Fibroblast of villous mesenchyme (primary cell): ENCODE data around the gene ETV1. TPM values are rescaled to one million over a fixed set of nuclear protein-coding genes. Genes with fewer than 3 reads are reported as not detected.

Experiments
- DNase-seq: peaks from one replicate; pipeline ENCODE4 v3.0.0-alpha.2; 2010; ENCODE audit warnings: low read depth
- H3K4me3 ChIP-seq: 2 replicates; pipeline ENCODE4 v1.5.1; 2011; ENCODE audit warnings: low read depth, mild to moderate bottlenecking, low read length
- total RNA-seq: library from RNA; depleted of rRNA; stranded (reverse); fragments of >200 nt; gene quantifications from 2 replicates; pipeline ENCODE4 v1.2.3, GENCODE V29; 2012
- TF ChIP-seq, protein P1 (sequence below): IDR thresholded peaks from 2 replicates; pipeline ENCODE4 v1.5.1; 2012; ENCODE audit warnings: low read depth, mild to moderate bottlenecking, low read length; ENCODE audit not compliant: insufficient read depth

ETV1 gene
- total RNA-seq, 1 donor: 11.7 TPM

DNA sequence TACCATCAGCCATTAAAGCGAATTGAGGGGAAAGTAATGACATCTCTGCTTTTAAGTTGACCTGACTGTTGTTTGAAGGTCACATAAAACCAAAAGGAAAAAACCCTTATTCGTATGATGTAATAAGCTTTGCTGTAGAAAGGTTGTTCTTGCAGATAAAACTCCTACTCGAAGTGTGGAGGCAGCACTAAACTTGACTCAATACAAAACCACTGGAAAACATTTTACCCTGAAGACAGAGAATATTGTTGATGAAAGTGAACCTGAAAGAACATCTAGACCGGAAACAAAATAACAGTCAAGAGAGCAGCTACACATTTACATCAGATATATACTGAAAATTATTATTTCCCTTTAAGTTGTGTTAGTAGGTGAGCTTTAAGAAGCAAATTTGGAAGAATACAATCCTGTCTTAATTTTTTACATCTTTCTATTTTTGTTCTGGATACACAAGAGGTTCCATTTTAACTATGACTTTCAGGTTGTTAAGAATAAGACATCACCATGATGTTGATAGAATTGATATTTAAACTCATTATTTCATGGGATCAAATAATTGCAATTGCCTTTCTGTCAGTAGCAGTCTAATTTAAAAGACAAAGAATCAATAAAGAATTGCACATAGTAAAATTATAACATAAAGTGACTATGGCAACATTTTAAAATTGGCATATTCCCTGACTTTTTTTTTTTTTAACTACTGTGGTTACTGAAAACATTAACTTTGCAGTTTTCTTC is 6.4 kb downstream of the ETV1 start:
- peak; percentile 8 for DNase-seq
- TF ChIP-seq, protein P1, sequence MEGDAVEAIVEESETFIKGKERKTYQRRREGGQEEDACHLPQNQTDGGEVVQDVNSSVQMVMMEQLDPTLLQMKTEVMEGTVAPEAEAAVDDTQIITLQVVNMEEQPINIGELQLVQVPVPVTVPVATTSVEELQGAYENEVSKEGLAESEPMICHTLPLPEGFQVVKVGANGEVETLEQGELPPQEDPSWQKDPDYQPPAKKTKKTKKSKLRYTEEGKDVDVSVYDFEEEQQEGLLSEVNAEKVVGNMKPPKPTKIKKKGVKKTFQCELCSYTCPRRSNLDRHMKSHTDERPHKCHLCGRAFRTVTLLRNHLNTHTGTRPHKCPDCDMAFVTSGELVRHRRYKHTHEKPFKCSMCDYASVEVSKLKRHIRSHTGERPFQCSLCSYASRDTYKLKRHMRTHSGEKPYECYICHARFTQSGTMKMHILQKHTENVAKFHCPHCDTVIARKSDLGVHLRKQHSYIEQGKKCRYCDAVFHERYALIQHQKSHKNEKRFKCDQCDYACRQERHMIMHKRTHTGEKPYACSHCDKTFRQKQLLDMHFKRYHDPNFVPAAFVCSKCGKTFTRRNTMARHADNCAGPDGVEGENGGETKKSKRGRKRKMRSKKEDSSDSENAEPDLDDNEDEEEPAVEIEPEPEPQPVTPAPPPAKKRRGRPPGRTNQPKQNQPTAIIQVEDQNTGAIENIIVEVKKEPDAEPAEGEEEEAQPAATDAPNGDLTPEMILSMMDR: no peak
- no peak overlapping the region for H3K4me3 ChIP-seq

DNA sequence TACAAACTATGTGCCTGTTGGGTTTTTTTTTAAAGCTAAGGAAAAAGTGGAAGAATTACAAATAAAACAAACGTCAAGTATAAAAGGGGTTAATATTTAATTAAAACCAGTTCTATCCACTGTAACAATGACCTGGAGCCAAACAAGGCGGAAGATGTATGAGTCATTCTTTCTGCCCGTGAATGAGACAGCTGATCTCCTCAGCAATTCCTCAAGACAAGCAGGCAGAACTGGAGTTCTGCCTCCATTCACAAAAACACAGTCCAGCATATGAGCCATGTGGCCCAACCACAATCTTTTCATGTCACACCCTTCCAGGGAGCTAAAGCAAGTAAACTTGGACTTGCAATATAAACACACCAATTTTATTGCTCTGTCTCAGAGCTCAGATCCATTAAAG is 8.4 kb downstream of the ETV1 start:
- TF ChIP-seq, protein P1: no peak
- H3K4me3 ChIP-seq: no peak overlapping the region
- peak; percentile 98 for DNase-seq

DNA sequence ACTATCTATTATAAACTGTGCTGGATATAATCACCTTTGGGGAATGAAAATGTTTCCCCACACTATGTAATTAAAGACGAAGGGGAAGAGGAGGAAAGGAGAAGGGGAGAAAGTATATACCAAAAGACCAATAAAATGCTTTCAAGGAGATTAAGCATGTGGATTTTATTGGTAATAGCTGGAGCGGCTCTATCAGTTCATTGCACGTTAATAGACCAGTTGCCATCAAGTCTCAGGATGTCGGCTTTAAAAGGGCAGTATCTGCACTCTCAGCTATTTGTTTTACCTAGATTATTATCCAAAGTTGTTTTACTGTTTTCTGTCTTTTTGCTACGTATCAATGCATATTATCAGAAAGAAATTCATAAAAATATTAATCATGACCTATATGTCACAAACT is 9.0 kb downstream of the ETV1 start:
- TF ChIP-seq, protein P1: no peak
- peak; percentile 37 for DNase-seq
- H3K4me3 ChIP-seq: no peak overlapping the region

DNA sequence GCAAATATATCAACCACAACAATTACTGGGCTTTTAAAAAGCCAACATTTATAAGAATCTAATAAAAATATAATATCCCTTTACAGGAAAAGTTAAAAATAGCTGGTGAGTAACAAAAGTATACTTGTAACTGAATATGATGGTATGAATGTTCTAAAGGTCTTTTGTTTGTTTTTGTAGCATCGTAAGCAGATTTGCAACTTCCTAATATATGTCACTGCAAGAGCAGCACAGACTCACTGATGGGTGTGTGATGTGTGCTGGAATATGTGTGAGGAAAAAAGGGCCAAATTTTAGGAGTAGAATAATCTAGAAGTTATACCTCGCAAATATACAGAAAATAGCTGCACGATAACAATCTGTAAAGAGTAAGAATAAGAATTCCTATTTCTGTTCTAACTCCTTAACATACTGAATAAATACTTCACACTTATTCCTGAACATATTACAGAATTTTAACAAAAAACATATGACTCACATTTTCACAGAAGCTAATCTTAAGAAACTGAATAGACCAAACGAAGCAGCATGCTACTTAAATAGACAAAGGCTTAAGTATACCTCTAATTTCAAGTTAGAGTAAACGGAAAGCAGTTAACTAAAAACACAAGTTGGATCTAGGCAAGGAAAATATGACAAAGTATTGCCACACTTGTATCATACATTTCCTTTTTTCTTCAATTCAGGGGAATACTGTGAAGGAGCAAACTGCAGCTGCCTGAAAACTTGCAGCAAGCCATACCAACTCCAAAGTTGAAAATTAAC is 9.6 kb downstream of the ETV1 start:
- TF ChIP-seq, protein P1: no peak
- DNase-seq: peak; percentile 40
- no peak overlapping the region for H3K4me3 ChIP-seq

DNA sequence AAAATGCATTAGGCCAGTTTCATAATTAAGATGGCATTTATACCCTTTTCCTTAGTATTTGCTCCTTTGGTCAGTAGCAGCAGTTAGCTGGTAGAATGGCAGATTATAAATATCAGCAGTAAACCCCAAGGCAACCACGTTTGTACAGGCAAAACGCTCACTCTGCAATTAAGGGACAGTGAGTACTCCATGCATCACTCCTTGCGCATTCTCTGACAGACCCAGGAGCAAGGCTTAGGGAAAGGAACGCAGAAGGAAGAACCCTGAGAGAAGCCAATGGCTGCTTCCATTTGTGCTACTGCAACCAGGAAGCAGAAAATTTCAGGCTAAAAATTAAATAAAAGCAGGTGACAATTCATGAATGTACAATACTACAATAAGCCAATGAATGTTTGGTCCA is 12.9 kb downstream of the ETV1 start:
- no peak for DNase-seq
- TF ChIP-seq, protein P1: no peak
- no peak overlapping the region for H3K4me3 ChIP-seq

DNA sequence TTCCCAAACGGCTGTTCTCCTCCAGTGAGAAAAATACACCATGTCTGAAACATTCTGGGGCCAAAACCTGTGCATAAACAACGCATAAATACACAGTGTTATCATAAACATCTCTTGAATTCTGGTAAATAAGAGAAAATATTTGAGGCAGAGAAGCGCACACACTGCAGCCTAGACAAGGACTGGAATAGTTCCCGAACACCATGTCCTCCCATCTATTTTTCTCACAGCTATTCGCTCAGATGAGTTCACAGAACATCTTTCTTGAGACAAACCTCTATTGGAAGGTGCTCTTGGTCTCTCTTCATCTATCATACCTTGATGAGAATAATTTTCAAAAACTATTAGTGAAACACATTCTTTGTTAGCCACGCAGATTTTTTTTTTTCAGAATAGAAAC is 24.4 kb downstream of the ETV1 start:
- H3K4me3 ChIP-seq: no peak overlapping the region
- TF ChIP-seq, protein P1: no peak
- DNase-seq: no peak

DNA sequence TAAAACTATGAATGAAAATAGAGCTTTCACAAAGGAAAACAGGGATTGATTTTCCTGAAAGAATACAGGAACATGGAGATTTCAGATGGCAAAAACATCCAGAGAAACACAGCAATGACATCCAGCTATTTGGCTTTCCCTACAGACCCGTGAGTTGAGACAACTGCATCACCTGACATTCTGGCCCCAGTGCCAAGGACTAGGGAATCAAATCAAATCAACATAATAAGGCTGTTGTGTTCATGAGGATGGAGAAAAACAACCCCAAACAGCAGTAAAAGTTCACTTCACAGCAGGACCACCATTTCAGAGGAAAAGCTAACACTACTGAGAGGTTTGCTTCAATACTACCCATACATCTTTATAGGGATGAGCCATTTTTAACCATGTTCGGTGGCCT is 25.5 kb downstream of the ETV1 start:
- H3K4me3 ChIP-seq: no peak overlapping the region
- DNase-seq: no peak
- TF ChIP-seq, protein P1: no peak
